HL-60 (cell line): ENCODE results near the gene DAB2IP.

ENCODE experiments used
- DNase-seq, 2 experiments: peaks; one replicate each; pipeline ENCODE4 v3.0.0-alpha.2; 2010 to 2020; ENCODE audit warnings: low read depth in 1 of 2, low spot score in 1 of 2
- H3K27ac ChIP-seq: fragments of 250-450 bp; sonication (Bioruptor Pico); replicated peaks from 2 replicates; pipeline ENCODE4 v1.5.1; 2020; ENCODE audit warnings: mild to moderate bottlenecking, moderate library complexity
- H3K27me3 ChIP-seq: fragments of 250-450 bp; sonication (Bioruptor Pico); 2 replicates; pipeline ENCODE4 v1.5.1; 2021; ENCODE audit warnings: mild to moderate bottlenecking, moderate library complexity; ENCODE audit not compliant: insufficient read depth, poor library complexity, severe bottlenecking
- H3K4me3 ChIP-seq: replicated peaks from 2 replicates; pipeline ENCODE4 v1.5.1; 2011; ENCODE audit warnings: mild to moderate bottlenecking, control low read depth, low read length; ENCODE audit not compliant: insufficient read depth
- GABPA ChIP-seq: IDR thresholded peaks from 2 replicates; pipeline ENCODE4 v1.6.1; 2012; ENCODE audit warnings: low read depth
- POLR2AphosphoS5 ChIP-seq: IDR thresholded peaks from 2 replicates; pipeline ENCODE4 v1.6.1; 2012; ENCODE audit warnings: low read depth
- SPI1 ChIP-seq: IDR thresholded peaks from 2 replicates; pipeline ENCODE4 v1.6.1; 2012; ENCODE audit warnings: low read depth, mild to moderate bottlenecking, borderline replicate concordance
- TF ChIP-seq, protein P1 (sequence below): IDR thresholded peaks from one replicate; pipeline ENCODE4 v1.5.1; 2011; ENCODE audit warnings: low read length, control low read depth, inconsistent platforms; ENCODE audit not compliant: insufficient read depth
- TF ChIP-seq, protein P2 (sequence below): IDR thresholded peaks from 2 replicates; pipeline ENCODE4 v1.6.1; 2012; ENCODE audit warnings: low read depth; ENCODE audit not compliant: insufficient replicate concordance

The DAB2IP gene

DNA sequence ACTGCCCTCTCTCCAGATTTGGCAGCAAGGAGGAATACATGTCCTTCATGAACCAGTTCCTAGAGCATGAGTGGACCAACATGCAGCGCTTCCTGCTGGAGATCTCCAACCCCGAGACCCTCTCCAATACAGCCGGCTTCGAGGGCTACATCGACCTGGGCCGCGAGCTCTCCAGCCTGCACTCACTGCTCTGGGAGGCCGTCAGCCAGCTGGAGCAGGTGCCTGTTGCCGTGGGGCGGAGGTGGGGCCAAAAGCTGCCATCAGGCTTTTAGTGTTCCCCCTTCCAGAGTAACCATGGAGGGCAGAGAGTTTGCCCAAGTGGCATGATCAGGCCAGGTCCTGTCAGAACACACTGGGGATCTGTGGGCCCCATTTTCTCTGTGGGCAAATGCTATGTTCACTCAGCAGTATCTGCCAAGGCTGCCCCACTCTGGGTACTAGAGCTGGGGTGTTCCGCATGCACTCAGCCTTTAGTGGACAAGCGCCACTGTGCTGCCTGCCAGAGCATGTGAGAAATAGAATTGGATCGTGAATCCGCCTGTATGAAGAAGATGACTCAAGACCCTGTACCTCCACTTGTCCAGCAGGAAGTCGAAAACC is 117.1 kb downstream of the DAB2IP start:
- Histone ChIP-seq H3K27me3 (no peaks in the 10 kb centered on the region), H3K27ac (no peak overlapping the region), H3K4me3 (no peak overlapping the region)
- TF ChIP-seq SPI1 (no peak), POLR2AphosphoS5 (no peak), GABPA (no peak)
- TF ChIP-seq, protein P1, sequence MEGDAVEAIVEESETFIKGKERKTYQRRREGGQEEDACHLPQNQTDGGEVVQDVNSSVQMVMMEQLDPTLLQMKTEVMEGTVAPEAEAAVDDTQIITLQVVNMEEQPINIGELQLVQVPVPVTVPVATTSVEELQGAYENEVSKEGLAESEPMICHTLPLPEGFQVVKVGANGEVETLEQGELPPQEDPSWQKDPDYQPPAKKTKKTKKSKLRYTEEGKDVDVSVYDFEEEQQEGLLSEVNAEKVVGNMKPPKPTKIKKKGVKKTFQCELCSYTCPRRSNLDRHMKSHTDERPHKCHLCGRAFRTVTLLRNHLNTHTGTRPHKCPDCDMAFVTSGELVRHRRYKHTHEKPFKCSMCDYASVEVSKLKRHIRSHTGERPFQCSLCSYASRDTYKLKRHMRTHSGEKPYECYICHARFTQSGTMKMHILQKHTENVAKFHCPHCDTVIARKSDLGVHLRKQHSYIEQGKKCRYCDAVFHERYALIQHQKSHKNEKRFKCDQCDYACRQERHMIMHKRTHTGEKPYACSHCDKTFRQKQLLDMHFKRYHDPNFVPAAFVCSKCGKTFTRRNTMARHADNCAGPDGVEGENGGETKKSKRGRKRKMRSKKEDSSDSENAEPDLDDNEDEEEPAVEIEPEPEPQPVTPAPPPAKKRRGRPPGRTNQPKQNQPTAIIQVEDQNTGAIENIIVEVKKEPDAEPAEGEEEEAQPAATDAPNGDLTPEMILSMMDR, result no peak
- TF ChIP-seq, protein P2, sequence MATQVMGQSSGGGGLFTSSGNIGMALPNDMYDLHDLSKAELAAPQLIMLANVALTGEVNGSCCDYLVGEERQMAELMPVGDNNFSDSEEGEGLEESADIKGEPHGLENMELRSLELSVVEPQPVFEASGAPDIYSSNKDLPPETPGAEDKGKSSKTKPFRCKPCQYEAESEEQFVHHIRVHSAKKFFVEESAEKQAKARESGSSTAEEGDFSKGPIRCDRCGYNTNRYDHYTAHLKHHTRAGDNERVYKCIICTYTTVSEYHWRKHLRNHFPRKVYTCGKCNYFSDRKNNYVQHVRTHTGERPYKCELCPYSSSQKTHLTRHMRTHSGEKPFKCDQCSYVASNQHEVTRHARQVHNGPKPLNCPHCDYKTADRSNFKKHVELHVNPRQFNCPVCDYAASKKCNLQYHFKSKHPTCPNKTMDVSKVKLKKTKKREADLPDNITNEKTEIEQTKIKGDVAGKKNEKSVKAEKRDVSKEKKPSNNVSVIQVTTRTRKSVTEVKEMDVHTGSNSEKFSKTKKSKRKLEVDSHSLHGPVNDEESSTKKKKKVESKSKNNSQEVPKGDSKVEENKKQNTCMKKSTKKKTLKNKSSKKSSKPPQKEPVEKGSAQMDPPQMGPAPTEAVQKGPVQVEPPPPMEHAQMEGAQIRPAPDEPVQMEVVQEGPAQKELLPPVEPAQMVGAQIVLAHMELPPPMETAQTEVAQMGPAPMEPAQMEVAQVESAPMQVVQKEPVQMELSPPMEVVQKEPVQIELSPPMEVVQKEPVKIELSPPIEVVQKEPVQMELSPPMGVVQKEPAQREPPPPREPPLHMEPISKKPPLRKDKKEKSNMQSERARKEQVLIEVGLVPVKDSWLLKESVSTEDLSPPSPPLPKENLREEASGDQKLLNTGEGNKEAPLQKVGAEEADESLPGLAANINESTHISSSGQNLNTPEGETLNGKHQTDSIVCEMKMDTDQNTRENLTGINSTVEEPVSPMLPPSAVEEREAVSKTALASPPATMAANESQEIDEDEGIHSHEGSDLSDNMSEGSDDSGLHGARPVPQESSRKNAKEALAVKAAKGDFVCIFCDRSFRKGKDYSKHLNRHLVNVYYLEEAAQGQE, result no peak
- no peak for DNase-seq

DNA sequence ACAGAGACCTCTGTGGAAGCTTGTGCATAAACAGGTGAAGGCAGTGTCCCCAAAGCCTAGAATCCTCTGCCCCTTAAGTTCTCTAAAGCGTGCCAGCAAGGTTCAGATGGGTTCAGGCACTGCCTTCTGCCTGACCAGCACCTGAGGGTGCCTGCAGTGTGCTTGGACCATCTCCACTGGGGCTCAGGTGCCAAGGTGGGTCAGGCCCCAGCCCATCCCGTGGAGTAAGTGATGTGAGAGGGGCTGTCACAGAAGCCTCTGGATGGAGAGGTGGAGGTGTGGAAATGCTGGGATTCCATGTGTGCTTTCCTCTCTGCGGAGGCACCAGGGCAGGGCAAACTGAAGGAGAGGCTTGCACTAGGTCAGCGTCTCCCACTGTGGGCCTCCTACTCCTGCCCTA is 118.5 kb downstream of the DAB2IP start:
- H3K27me3 ChIP-seq, result no peaks in the 10 kb centered on the region
- TF ChIP-seq GABPA (no peak), SPI1 (no peak), POLR2AphosphoS5 (no peak)
- TF ChIP-seq, protein P1, result no peak
- TF ChIP-seq, protein P2, result no peak
- no peak for DNase-seq

DNA sequence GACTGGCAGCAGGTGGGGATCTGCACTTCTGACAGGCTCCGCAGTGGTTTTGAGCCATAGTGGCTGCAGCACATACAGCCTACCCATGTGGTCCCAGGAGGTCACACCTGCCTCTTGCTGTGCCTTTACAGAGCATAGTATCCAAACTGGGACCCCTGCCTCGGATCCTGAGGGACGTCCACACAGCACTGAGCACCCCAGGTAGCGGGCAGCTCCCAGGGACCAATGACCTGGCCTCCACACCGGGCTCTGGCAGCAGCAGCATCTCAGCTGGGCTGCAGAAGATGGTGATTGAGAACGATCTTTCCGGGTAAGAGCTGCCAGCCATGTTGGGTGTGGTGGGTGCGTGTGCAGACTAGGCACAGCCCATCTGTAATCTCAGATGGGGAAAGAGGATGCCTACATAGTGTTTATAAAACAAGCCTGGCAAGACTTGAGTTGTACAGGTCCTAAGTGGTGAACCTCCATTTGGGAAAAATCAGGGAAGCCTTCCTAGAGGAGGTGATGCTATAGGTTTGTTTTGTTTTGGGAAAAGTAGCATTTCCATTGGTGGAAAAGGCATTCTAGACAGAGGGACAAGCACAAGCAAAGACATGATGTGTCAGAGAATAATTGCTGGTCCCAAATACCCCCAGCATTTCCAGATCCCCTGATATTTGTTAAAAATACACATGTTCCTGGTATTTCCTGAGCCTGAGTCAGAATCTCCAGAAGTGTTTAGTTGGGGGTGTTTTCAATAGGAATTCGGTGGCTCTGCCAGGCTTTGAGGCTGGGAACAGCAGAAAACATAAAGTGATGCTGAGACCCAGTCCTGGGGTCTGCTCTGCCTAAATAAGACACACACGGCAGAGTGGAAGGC is 119.2 kb downstream of the DAB2IP start:
- no peak for TF ChIP-seq GABPA
- no peak for TF ChIP-seq POLR2AphosphoS5
- TF ChIP-seq, protein P2, result no peak
- TF ChIP-seq, protein P1, result no peak
- no peak for TF ChIP-seq SPI1
- no peak overlapping the region for H3K4me3 ChIP-seq
- H3K27me3 ChIP-seq, result no peaks in the 10 kb centered on the region
- DNase-seq, result no peak
- no peak overlapping the region for H3K27ac ChIP-seq

More for the DNA sequence above, 118.5 kb downstream of the DAB2IP start:
- Histone ChIP-seq H3K4me3 (no peak overlapping the region), H3K27ac (no peak overlapping the region)
